Measurements from ENCODE around the gene IER3.

DNA sequence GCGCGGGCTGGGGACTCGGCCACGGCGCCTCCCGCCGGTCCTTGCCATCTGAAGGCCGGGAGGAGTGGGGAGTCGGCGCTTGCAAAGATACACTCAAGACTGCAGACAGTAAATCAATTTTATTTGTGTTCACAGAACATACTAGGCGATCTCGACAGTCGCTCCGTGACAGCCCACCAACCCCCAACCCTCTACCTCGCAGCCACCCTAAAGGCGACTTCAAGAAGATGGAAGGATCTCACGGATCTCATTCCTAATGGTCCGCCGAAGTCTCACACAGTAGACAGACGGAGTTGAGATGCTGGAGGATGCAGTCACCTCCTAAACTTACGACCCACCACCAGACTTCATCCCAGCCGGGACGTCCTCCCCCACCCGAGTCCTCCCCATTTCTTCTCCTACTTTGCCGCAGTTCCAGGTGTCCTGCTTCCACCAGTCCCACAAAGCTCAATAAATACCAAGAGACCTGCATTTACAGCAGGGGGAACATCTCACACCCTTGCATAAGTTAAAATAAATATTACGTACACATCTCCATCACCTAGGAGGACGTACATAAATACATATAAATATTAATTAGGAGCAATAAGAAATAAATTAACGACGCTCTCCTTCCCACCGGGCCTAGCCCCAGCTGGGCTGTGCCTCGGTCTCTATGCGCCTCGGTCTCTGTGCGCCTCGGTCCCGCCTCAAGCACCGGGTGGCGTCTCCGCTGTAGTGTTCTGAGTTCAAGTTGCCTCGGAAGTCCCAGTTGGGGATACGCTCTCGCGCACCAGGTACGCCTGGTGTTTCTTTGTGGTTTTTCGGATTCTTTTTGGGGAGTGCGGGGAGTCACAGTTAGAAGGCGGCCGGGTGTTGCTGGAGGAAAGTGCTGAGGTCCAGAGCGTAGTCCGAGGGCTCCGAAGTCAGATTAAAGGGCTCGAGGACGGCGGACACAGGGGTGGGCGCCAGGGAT, 971 bp downstream of the IER3 start:
- TF ChIP-seq, protein P1, sequence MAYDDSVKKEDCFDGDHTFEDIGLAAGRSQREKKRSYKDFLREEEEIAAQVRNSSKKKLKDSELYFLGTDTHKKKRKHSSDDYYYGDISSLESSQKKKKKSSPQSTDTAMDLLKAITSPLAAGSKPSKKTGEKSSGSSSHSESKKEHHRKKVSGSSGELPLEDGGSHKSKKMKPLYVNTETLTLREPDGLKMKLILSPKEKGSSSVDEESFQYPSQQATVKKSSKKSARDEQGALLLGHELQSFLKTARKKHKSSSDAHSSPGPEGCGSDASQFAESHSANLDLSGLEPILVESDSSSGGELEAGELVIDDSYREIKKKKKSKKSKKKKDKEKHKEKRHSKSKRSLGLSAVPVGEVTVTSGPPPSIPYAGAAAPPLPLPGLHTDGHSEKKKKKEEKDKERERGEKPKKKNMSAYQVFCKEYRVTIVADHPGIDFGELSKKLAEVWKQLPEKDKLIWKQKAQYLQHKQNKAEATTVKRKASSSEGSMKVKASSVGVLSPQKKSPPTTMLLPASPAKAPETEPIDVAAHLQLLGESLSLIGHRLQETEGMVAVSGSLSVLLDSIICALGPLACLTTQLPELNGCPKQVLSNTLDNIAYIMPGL (CRISPR knock-in tag; IDR thresholded peaks at IDR 0.05; ENCODE audit: borderline replicate concordance in 1 of 2, low read depth in 1 of 2) = no peak; a peak in 1 of 4 replicates
- 0 out of 2 replicates have a peak, but pooled peaks have one; percentile 52 for TF ChIP-seq FOXM1 (CRISPR knock-in tag; IDR thresholded peaks at IDR 0.05)
- no peak for TF ChIP-seq POLR2A (IDR thresholded peaks at IDR 0.05; ENCODE audit: insufficient read depth in 1 of 2, low read depth in 2 of 2, low read length in 2 of 2)
- no peak for TF ChIP-seq POGZ (CRISPR knock-in tag; IDR thresholded peaks at IDR 0.05)
- no peak for TF ChIP-seq FOXK1 (CRISPR knock-in tag; IDR thresholded peaks at IDR 0.05; ENCODE audit: borderline replicate concordance, low read depth)
- TF ChIP-seq ZNF33B (CRISPR knock-in tag; IDR thresholded peaks at IDR 0.05) = no peak
